Measurements from ENCODE around the gene PPP6R2.

GRCh38 chr22:50317178-50317577, 25.9 kb upstream of the PPP6R2 start:
- TF ChIP-seq CTCF (conservative IDR thresholded peaks at IDR 0.05) (no peak), ZFX (IDR thresholded peaks at IDR 0.05) (no peak)

All from C4-2B (cell line).